ENCODE data around the gene GRM2.
"Not testable (repeated sequence)": the region's sequence is repeated elsewhere in the genome, so short reads cannot be mapped to it uniquely, and the experiment has no call there.

Gene GRM2

GRCh38 chr3:51729042-51729633 lies 22.3 kb downstream of the GRM2 start:
- peak in 1 of 5 experiments; percentile 16 for DNase-seq

- no peak for DNase-seq
These were observed 27.1 kb downstream of the GRM2 start for GRCh38 chr3:51733859-51734571.

GRCh38 chr3:51734572-51734907 lies 27.7 kb downstream of the GRM2 start:
- peak in 1 of 5 experiments; percentile 30 for DNase-seq

- no peak for DNase-seq
These were observed 28.2 kb downstream of the GRM2 start for GRCh38 chr3:51735039-51735438.

DNA sequence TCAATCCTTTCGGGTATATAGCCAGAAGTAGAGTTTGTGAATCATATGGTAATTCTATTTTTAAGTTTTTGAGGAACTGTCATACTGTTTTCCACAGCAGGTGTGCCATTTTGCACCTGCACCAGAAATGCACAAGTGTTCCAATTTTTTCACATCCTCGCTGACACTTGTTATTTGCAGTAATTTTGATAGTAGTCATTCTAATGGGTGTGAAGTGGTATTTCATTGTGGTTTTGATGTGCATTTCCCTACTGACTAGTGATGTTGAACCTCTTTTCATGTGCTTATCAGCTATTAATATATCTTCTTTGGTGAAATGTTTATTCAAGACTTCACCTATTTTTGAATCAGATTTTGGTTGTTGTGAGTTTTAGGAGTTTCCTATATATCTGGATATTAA lies 29.1 kb downstream of the GRM2 start:
- no peak for DNase-seq

DNA sequence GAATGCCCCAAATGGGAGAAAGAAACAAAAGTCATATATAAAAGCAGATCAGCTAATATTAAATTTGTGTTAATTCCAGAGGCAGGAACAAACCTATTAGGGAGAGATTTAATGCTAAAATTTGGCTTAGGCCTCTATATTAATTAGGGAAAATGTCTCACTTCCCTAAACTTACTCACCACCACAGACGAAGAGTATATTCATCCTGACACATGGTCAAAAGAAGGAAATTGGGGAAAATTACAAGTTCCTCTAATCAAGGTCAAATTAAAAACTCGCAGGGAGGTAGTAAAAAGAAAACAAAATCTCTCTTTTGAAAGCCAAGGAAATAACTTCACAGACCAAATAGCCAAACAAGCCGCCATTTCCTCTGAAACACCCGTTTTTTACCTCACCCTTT lies 32.2 kb downstream of the GRM2 start:
- DNase-seq, result no peak

DNA sequence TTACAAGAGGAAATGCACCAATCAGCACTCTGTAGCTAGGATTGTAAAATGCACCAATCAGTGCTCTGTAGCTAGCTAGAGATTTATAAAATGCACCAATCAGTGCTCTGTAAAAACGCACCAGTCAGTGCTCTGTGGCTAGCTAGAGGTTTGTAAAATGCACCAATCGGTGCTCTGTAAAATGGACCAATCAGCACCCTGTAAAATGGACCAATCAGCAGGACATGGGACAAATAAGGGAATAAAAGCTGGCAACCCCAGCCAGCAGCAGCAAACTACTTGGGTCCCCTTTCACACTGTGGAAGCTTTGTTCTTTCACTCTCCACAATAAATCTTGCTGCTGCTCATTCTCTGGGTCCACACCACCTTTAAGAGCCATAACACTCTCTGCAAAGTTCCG lies 35.5 kb downstream of the GRM2 start:
- DNase-seq, result not testable (repeated sequence)

GRCh38 chr3:51742978-51743377 lies 36.1 kb downstream of the GRM2 start:
- not testable (repeated sequence) for DNase-seq

DNA sequence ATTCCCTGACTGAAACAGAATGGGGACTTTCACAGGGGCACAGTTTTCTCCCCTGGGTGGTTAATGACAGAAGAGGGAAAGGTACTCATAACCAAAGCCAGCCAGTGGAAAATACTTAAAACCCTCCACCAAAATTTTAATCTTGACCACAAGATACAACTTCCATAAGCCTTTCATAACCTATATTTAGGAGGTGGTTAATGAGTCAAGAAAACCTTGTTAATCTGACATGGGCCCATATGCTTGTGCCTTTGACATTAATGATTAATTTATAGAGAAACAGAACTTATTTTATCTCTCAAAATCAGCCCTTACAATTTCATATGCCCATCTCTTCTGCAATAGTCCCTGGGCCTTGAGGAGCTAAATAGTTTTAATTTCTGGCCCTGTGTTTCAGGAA lies 41.0 kb downstream of the GRM2 start:
- no peak for DNase-seq

DNA sequence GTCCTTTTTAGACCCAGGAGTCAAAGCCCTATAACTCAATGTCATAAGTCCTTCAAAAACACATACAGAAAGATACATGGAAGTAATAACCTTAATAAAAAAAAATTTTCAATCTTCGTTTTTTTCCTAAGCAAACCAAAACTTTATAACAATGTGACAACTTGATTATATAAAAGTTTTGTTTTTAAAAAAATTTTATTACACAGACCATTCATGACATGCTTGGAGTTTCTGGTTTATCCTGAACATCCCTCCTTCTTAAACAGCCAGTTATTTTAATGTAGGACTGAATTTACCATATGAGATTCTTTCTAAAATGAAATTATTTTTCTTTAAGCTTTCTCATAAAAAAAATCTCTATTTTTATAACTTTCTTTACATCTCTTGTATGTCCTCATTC lies 41.5 kb downstream of the GRM2 start:
- DNase-seq, result no peak

GRCh38 chr3:51750878-51751277 lies 44.0 kb downstream of the GRM2 start:
- no peak for DNase-seq

GRCh38 chr3:51751287-51751686 lies 44.4 kb downstream of the GRM2 start:
- DNase-seq, result no peak

DNA sequence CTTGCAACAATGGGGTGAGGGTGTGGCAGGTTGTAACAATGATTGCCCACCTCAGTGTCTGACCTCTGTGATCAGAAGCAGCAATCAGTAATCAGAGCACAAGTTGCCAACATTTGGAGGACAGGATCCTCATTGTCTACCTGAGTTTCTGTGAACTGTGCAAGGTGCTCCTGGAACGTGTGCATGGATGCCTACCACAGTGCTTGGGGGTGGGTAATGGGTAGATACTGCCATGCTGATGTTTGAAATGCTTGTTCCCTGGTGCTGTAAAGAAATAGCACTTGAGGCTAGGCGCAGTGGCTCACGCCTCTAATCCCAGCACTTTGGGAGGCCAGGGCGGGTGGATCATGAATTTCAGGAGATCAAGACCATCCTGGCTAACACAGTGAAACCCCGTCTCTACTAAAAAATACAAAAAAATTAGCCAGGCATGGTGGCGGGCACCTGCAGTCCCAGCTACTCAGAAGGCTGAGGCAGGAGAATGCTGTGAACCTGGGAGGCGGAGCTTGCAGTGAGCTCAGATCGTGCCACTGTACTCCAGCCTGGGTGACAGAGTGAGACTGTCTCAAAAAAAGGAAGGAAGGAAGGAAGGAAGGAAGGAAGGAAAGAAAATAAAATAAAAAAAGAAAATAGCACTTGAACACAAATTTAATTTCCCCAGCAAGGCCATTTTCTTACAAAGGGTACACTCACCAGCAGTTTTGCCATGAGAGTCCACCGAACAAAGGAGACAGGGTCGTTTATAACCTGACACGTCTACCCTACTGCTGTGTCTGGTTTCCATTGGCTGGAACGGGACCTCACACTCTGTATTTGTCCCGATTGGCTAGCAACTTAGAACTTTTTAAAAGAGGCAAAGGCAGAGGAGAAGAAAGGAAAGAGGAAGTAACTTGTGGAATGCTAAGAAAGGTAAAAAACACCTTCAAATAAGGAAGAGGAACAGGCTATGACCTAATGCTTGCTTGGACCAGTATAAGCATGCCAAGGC lies 47.2 kb downstream of the GRM2 start:
- not testable (repeated sequence) for DNase-seq

DNA sequence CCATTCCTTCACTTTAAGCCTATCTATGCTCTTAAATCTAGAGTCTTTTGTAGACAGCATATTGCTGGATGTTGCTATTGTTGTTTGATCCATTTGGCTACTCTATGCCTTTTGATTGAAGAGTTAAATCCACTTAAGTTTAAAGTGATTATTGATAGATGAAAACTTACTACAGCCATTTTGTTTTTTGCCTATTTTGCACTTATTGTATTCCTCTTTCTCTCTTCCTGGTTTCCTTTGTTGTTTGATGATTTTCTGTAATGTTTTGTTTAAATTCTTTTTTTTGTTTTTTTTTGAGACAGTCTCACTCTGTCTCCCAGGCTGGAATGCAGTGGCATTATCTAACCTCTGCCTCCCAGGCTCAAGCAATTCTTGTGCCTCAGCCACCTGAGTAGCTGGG lies 52.3 kb downstream of the GRM2 start:
- DNase-seq, result no peak
